ENCODE data around the gene PRDM16.

PRDM16 gene

GRCh38 chr1:3133686-3134085 is 64.7 kb downstream of the PRDM16 start:
- Histone ChIP-seq H3K79me2 (ENCODE audit: low read length) (no peaks in the 10 kb centered on the region), H3F3A (ENCODE audit: insufficient read depth, low read length) (no peaks in the 10 kb centered on the region), H3K36me3 (replicated peaks; ENCODE audit: insufficient read depth, low read length) (no peaks in the 10 kb centered on the region), H3K27me3 (replicated peaks; ENCODE audit: insufficient read depth, low read length) (peaks cover 94% of the 10 kb centered on the region), H3K4me1 (ENCODE audit: low read length) (no peaks in the 10 kb centered on the region), H3K4me3 (ENCODE audit: low read length) (no peak overlapping the region), H3K4me2 (ENCODE audit: low read depth, low read length) (no peak overlapping the region), H3K9me2 (replicated peaks; ENCODE audit: insufficient read depth, low read length) (no peaks in the 10 kb centered on the region), H4K20me1 (ENCODE audit: insufficient read depth, low read length) (no peaks in the 10 kb centered on the region), H2AFZ (ENCODE audit: low read length) (no peak overlapping the region), H3K27ac (ENCODE audit: low read length) (no peak overlapping the region), H3K9me3 (replicated peaks; ENCODE audit: insufficient read depth, low read length) (no peaks in the 10 kb centered on the region), H3K9ac (ENCODE audit: low read length) (no peak overlapping the region)
- TF ChIP-seq EZH2phosphoT487 (IDR thresholded peaks at IDR 0.05; ENCODE audit: low read length), result no peak
- DNase-seq, result no peak

GRCh38 chr1:3134381-3135072 is 65.5 kb downstream of the PRDM16 start:
- no peaks in the 10 kb centered on the region for H3K4me1 ChIP-seq (ENCODE audit: low read length)
- H3K9me2 ChIP-seq (replicated peaks; ENCODE audit: insufficient read depth, low read length), result no peaks in the 10 kb centered on the region
- H4K20me1 ChIP-seq (ENCODE audit: insufficient read depth, low read length), result no peaks in the 10 kb centered on the region
- no peak overlapping the region for H3K4me2 ChIP-seq (ENCODE audit: low read depth, low read length)
- no peak for TF ChIP-seq CTCF (IDR thresholded peaks at IDR 0.05; ENCODE audit: low read length)
- peak; percentile 73 for TF ChIP-seq EZH2 (optimal IDR thresholded peaks at IDR 0.05; ENCODE audit: low read depth, low read length)
- no peak overlapping the region for H3K27ac ChIP-seq (ENCODE audit: low read length)
- no peaks in the 10 kb centered on the region for H3F3A ChIP-seq (ENCODE audit: insufficient read depth, low read length)
- H3K79me2 ChIP-seq (ENCODE audit: low read length), result no peaks in the 10 kb centered on the region
- no peak overlapping the region for H2AFZ ChIP-seq (ENCODE audit: low read length)
- H3K9me3 ChIP-seq (replicated peaks; ENCODE audit: insufficient read depth, low read length), result no peaks in the 10 kb centered on the region
- H3K27me3 ChIP-seq (replicated peaks; ENCODE audit: insufficient read depth, low read length), result peaks cover 100% of the 10 kb centered on the region
- H3K4me3 ChIP-seq (ENCODE audit: low read length), result no peak overlapping the region
- no peak overlapping the region for H3K9ac ChIP-seq (ENCODE audit: low read length)
- no peak for DNase-seq
- H3K36me3 ChIP-seq (replicated peaks; ENCODE audit: insufficient read depth, low read length), result no peaks in the 10 kb centered on the region

GRCh38 chr1:3135073-3135702 is 66.2 kb downstream of the PRDM16 start:
- Histone ChIP-seq H3K36me3 (replicated peaks; ENCODE audit: insufficient read depth, low read length) (no peaks in the 10 kb centered on the region), H3K9me2 (replicated peaks; ENCODE audit: insufficient read depth, low read length) (no peaks in the 10 kb centered on the region), H3K27me3 (replicated peaks; ENCODE audit: insufficient read depth, low read length) (peaks cover 100% of the 10 kb centered on the region), H3K79me2 (ENCODE audit: low read length) (no peaks in the 10 kb centered on the region), H3K9ac (ENCODE audit: low read length) (no peak overlapping the region), H4K20me1 (ENCODE audit: insufficient read depth, low read length) (no peaks in the 10 kb centered on the region), H3F3A (ENCODE audit: insufficient read depth, low read length) (no peaks in the 10 kb centered on the region), H3K4me2 (ENCODE audit: low read depth, low read length) (no peak overlapping the region), H2AFZ (ENCODE audit: low read length) (no peak overlapping the region), H3K9me3 (replicated peaks; ENCODE audit: insufficient read depth, low read length) (no peaks in the 10 kb centered on the region), H3K4me1 (ENCODE audit: low read length) (no peaks in the 10 kb centered on the region), H3K4me3 (ENCODE audit: low read length) (no peak overlapping the region), H3K27ac (ENCODE audit: low read length) (no peak overlapping the region)
- TF ChIP-seq EZH2phosphoT487 (IDR thresholded peaks at IDR 0.05; ENCODE audit: low read length) (no peak), CTCF (IDR thresholded peaks at IDR 0.05; ENCODE audit: low read length) (no peak), EZH2 (optimal IDR thresholded peaks at IDR 0.05; ENCODE audit: low read depth, low read length) (peak; percentile 47)
- DNase-seq, result no peak
